Esophagus muscularis mucosa (tissue), 4 donors: Measurements from ENCODE around the gene CEPT1. TPM values are rescaled to one million over a fixed set of nuclear protein-coding genes. Genes with fewer than 3 reads are reported as not detected.

Experiments
- DNase-seq: peaks from one replicate; pipeline ENCODE4 v3.0.0-alpha.2; 2017; ENCODE audit errors: extremely low spot score
- H3K27ac ChIP-seq, 4 donors: fragments of 200-600 bp; sonication (generic); replicated peaks in 1 of 4; 1 replicate in 3 of 4; 2 replicates in 1 of 4; pipeline ENCODE4 v1.5.1; 2016 to 2019; ENCODE audit warnings: mild to moderate bottlenecking in 1 of 4
- H3K27me3 ChIP-seq, 4 donors: fragments of 200-600 bp; sonication (generic); one replicate each; pipeline versions ENCODE4 v1.5.1 to v1.6.0; 2016 to 2019
- H3K36me3 ChIP-seq, 4 donors: fragments of 200-600 bp; sonication (generic); one replicate each; pipeline ENCODE4 v1.5.1; 2016 to 2019
- H3K4me1 ChIP-seq, 4 donors: fragments of 200-600 bp; sonication (generic); one replicate each; pipeline ENCODE4 v1.5.1; 2016 to 2019
- H3K4me3 ChIP-seq, 4 donors: fragments of 200-600 bp; sonication (generic); 1 replicate in 2 of 4; 2 replicates in 2 of 4; pipeline ENCODE4 v1.5.1; 2016 to 2019; ENCODE audit warnings: mild to moderate bottlenecking in 4 of 4, moderate library complexity in 1 of 4
- H3K9me3 ChIP-seq, 4 donors: fragments of 200-600 bp; sonication (generic); 1 replicate in 3 of 4; 2 replicates in 1 of 4; pipeline ENCODE4 v1.5.1; 2016 to 2019
- EP300 ChIP-seq: sonication (generic); formaldehyde crosslinking; IDR thresholded peaks from one replicate; pipeline ENCODE4 v1.6.1; 2017; ENCODE audit warnings: antibody characterized with exemption
- POLR2A ChIP-seq: fragments of 450-650 bp; IDR thresholded peaks from one replicate; pipeline ENCODE4 v1.6.1; 2017; ENCODE audit warnings: antibody characterized with exemption, moderate library complexity, mild to moderate bottlenecking, low read depth
- POLR2AphosphoS5 ChIP-seq, 2 donors: sonication (generic); formaldehyde crosslinking; IDR thresholded peaks; one replicate each; pipeline ENCODE4 v1.6.1; 2017; ENCODE audit warnings: antibody characterized with exemption in 2 of 2
- WGBS: methylation state at CpG from one replicate; pipeline ENCODE4 v1.1.5; 2018; 5-methylcytosine and 5-hydroxymethylcytosine counted together
- intact Hi-C: fragments of 100-400 bp; cut with DNase I; formaldehyde crosslinking; loops from one replicate; pipeline ENCODE4 v1.15.1; 2023
- total RNA-seq, 4 donors: library from RNA; depleted of rRNA; stranded (reverse); fragments of >200 nt; gene quantifications; one replicate each; pipeline versions ENCODE4 v1.1.0 to v1.2.1, GENCODE V29; 2016
- TF ChIP-seq, protein P1 (sequence below), 3 experiments: fragments of 200-600 bp in 2 of 3; fragments of 450-650 bp in 1 of 3; sonication (generic) in 2 of 3; IDR thresholded peaks; one replicate each; pipeline ENCODE4 v1.5.1; 2017 to 2019; ENCODE audit warnings: antibody characterized with exemption in 3 of 3, mild to moderate bottlenecking in 2 of 3, moderate library complexity in 1 of 3

CEPT1 gene
- total RNA-seq, 4 donors from 2014 or later: 20.2 to 27.0 (median 23.7) TPM

DNA sequence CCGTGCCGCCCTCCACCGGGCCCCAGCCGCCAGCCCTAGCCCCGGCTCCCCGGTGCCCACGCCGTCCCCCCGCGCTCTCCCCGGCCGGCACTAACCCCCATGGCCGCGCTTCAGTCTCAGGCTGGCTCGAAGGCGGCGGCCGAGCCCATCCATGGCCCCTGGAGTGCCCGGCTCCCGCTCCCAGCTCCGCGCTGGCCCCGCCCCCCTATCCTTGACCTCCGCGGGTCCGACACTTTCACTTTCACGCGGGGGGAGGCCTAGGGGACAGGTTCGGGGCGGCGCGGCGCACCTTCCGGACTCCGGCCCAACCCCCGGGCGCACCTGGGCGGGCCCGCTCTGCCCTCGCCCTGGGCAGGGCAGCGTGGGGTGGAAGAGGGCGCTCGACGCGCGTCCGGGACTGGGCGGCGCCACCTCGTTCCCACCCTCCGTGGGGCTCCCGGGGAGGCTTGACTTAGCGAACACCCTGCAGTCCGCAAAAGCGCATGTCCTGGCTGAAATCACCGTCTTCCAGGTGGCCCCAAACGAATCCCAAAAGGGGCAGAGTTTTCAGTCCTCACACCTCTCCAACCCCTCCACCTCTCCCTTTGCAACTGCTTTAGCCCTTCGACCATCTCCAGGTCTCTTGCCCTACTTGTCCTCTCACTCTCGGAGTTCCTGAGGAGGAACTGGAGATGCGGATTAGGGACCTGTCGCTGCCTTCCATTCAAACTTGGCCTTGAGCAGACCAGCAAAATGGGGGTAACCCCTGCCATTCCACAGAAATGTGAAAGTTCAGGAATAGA is 64.4 kb downstream of the CEPT1 start:
- WGBS: 18% methylated on average over 14 of the region's 61 CpGs
- no peaks in the 10 kb centered on the region for H3K9me3 ChIP-seq
- TF ChIP-seq, protein P1, sequence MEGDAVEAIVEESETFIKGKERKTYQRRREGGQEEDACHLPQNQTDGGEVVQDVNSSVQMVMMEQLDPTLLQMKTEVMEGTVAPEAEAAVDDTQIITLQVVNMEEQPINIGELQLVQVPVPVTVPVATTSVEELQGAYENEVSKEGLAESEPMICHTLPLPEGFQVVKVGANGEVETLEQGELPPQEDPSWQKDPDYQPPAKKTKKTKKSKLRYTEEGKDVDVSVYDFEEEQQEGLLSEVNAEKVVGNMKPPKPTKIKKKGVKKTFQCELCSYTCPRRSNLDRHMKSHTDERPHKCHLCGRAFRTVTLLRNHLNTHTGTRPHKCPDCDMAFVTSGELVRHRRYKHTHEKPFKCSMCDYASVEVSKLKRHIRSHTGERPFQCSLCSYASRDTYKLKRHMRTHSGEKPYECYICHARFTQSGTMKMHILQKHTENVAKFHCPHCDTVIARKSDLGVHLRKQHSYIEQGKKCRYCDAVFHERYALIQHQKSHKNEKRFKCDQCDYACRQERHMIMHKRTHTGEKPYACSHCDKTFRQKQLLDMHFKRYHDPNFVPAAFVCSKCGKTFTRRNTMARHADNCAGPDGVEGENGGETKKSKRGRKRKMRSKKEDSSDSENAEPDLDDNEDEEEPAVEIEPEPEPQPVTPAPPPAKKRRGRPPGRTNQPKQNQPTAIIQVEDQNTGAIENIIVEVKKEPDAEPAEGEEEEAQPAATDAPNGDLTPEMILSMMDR (IDR thresholded peaks at IDR 0.05): no peak
- TF ChIP-seq POLR2A: no peak
- TF ChIP-seq POLR2AphosphoS5 (IDR thresholded peaks at IDR 0.05): no peak
- no peak for TF ChIP-seq EP300
- H3K4me3 ChIP-seq: peak overlapping the region; percentile 63 to 69 (median 66)
- no peak for DNase-seq
- H3K27me3 ChIP-seq: peaks cover 0 to 36% (median 12%) of the 10 kb centered on the region in 4 donors
- H3K36me3 ChIP-seq: no peaks in the 10 kb centered on the region
- H3K27ac ChIP-seq: peak overlapping the region; percentile 48 to 75 (median 66)
- H3K4me1 ChIP-seq: peaks cover 12 to 32% (median 20%) of the 10 kb centered on the region in 4 donors
- intact Hi-C loops: no loop called here

DNA sequence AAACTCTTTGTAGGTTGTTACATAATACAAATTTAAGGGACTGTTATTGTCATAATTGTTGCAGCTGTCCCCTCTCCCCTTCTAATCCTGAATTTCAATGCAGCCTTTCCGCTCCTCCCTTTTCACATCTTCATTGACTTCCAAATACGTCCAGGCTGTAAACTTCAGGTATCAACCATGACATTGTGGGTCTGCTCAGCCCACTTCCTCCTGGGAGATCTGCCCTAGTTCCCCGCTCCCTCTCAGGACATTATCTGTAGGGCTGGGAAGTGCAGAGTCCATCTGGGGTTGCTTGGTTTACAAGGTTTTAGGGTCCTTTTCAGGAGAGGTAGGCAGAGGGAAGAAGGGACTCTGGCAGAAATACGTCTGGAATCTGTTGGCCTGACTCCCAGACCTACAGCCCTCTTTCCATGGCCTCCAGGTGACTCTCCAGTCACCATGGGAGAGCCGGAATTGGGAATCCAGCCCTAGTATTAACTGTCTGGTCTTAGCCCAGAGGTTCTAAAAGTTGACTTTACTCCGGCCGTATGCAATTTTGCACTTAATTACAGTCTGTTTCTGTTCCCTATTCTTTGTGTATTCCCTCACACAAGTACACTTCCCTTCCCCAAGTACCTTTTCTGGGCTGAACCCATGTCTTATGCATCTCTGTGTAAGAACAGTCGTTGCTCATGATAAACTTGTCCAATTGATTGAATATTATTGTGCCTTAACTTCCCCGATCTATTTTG is 65.1 kb downstream of the CEPT1 start:
- DNase-seq: no peak
- Histone ChIP-seq H3K4me3 (peak overlapping the region in 2 of 4 donors; percentile 63 to 67), H3K9me3 (no peaks in the 10 kb centered on the region), H3K27me3 (peaks cover 0 to 36% (median 12%) of the 10 kb centered on the region in 4 donors), H3K27ac (peak overlapping the region in 1 of 4 donors; percentile 75), H3K36me3 (no peaks in the 10 kb centered on the region), H3K4me1 (peaks cover 12 to 32% (median 20%) of the 10 kb centered on the region in 4 donors)
- intact Hi-C loops: no loop called here
- TF ChIP-seq, protein P1 (IDR thresholded peaks at IDR 0.05): no peak
- 60% methylated on average over 9 of the region's 9 CpGs for WGBS

DNA sequence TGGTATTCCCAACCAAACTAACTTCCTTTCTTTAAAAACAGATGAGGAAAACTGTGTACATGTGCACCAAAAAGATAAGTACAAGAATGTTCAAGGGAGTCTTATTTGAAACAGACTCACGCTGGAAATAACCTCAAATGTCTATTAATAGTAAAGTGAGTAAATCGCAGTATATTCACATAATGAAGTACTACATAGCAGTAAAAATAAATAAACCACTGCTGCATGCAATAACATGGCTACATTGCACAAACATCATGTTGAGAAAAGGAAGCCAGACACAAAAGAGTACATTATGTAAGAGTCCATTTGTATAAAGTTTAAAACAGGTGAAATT is 65.7 kb downstream of the CEPT1 start:
- Histone ChIP-seq H3K36me3 (no peaks in the 10 kb centered on the region), H3K27me3 (peaks cover 0 to 36% (median 12%) of the 10 kb centered on the region in 4 donors), H3K9me3 (no peaks in the 10 kb centered on the region), H3K27ac (no peak overlapping the region), H3K4me3 (no peak overlapping the region), H3K4me1 (peaks cover 12 to 32% (median 20%) of the 10 kb centered on the region in 4 donors)
- DNase-seq: no peak
- 53% methylated on average over 2 of the region's 2 CpGs for WGBS
- TF ChIP-seq, protein P1 (IDR thresholded peaks at IDR 0.05): no peak
- TF ChIP-seq POLR2AphosphoS5 (IDR thresholded peaks at IDR 0.05) (no peak), EP300 (no peak), POLR2A (no peak)
- intact Hi-C loops: no loop called here

DNA sequence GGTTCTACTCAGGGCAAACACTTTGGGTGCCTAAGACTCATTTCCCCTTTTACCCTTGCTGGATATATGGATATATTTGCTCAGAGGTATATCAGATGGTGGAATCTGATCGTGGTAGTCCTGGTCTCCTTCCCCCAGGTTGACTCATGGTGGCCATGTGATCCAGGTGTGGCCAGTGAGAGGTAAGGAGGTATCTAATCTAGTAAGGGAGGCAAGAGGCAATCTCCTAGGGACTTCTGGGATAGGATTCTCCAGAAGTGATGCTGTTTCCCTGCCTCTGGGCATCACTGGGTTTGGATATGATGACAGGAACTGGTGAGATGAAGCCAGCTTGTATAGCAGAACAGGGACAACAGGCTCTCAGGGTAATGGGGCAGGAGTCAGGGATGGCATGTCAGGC is 68.9 kb downstream of the CEPT1 start:
- Histone ChIP-seq H3K9me3 (peaks cover 0 to 4% (median 0%) of the 10 kb centered on the region in 4 donors), H3K4me3 (no peak overlapping the region), H3K4me1 (peaks cover 7 to 14% (median 11%) of the 10 kb centered on the region in 4 donors), H3K36me3 (no peaks in the 10 kb centered on the region), H3K27me3 (peaks cover 0 to 25% (median 4%) of the 10 kb centered on the region in 4 donors), H3K27ac (no peak overlapping the region)
- no peak for DNase-seq
- WGBS: 58% methylated on average over 1 of the region's 1 CpG
- intact Hi-C loops: no loop called here
- TF ChIP-seq, protein P1 (IDR thresholded peaks at IDR 0.05): no peak
- TF ChIP-seq POLR2A (no peak), POLR2AphosphoS5 (IDR thresholded peaks at IDR 0.05) (no peak), EP300 (no peak)
